Skeletal muscle cell (primary cell): Measurements from ENCODE around the gene CPTP.
"Not testable (repeated sequence)": the region's sequence is repeated elsewhere in the genome, so short reads cannot be mapped to it uniquely, and the experiment has no call there.

ENCODE experiments used
- DNase-seq: peaks from one replicate; pipeline ENCODE4 v3.0.0-alpha.2; 2010; ENCODE audit warnings: low read depth
- H3K4me3 ChIP-seq: 2 replicates; pipeline ENCODE4 v1.5.1; 2011; ENCODE audit warnings: low read depth, mild to moderate bottlenecking, control low read depth, low read length, moderate library complexity

CPTP gene

DNA sequence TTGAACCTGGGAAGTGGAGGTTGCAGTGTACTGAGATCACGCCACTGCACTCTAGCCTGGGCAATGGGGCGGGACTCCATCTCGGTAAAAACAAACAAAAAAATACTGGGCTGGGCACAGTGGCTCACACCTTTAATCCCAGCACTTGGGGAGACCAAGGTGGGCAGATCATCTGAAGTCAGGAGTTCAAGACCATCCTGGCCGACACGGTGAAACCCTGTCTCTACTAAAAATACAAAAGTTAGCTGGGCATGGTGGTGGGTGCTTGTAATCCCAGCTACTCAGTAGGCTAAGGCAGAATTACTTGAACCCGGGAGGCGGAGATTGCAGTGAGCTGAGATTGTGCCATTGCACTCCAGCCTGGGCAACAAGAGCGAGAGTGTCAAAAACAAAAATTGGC lies 8.4 kb upstream of the CPTP start:
- not testable (repeated sequence) for H3K4me3 ChIP-seq, DNase-seq

DNA sequence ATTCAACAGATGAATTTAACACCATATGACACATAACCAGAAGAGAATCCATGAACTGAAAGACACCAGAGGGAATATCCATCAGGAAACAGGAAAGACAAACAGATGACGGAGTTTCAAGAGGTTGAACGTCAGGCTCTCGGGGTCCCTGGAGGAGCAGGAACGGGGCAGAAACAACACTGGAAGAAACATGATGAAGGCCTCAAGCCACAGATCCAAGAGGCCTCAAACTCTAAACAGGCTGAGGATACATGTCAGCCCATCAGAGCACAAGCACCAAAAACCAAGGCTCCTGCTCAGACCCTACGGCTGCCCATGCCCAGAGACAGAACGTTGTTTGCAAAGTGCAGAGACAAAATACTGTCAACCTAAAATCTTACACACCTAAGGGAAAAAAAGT lies 7.2 kb upstream of the CPTP start:
- no peak overlapping the region for H3K4me3 ChIP-seq
- no peak for DNase-seq

DNA sequence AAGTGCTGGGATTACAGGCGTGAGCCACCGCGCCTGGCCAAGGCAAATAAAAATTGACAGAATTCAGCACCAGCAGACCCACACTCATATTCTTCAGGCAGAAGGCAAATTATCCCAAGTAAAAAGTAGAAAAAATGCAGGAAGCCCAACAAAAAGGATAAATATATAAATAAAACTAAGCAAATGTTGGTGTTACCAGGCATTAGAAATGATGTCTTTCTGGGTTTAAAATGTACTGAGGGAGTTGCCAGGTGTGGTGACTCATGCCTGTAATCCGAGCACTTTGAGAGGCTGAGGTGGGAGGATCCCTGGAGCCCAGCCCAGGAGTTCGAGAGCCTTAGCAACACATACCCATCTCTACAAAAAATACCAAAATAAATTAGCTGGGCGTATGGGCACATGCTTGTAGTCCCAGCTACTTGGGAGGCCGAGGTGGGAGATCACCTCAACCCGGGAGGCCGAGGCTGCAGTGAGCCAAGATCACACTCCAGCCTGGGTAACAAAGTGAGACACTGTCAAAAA lies 6.4 kb upstream of the CPTP start:
- peak; percentile 75 for DNase-seq
- no peak overlapping the region for H3K4me3 ChIP-seq

DNA sequence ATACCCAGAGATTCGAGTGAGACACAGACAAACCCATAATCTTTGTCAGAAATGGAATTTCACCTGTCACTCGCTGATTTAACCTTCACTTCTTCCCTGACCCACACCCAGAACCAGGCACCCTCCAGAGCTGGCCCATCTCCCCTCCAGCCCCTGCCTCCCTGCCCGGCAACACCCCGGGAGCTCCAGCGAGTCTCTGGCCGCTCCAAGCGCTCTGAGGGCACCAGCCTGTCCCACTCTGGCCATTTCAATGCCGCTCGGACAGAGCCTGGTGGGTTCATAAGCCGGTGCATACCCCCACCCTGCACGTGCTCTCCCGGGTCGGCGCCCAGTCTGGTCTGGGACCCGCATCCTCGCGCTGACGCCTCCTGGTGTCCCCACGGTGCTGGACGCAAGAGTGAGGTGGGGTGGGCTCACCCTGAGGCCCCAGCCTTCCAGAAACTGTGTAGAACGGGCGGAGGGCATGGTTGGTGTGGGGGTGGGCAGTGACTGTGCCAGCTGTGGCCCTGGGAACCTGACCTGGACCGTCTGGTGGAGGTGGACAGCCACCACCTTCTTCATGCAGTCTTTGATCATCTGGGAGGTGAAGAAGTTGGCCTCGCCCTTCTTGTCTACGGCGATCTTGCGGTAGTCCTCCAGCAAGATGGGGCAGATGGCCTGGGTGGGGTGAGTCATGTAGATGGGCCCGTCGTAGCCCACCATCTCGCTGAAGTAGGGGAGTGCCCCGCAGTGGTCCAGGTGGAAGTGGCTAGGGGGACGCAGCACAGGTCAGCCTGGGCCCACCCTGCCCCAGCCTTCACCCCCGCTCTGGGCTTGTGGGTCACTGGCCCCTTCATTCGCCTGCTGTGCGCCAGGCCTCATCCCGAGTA lies 5.6 kb upstream of the CPTP start:
- no peak overlapping the region for H3K4me3 ChIP-seq
- DNase-seq, result no peak

DNA sequence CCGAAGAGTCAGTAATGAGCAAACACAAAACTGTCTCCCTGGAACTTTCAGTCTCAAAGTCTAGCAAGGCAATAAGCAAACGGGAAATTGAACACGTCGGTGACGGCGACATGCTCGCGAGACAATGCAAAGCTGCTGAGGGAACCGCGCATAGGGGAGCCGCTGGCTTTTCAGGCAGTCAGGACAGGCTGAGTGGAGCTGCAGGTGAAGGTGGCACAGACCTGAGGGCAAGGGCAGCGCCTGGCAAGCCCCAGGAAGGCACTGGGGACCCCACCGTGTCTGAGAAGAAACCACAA lies 5.0 kb upstream of the CPTP start:
- no peak overlapping the region for H3K4me3 ChIP-seq
- DNase-seq, result no peak

DNA sequence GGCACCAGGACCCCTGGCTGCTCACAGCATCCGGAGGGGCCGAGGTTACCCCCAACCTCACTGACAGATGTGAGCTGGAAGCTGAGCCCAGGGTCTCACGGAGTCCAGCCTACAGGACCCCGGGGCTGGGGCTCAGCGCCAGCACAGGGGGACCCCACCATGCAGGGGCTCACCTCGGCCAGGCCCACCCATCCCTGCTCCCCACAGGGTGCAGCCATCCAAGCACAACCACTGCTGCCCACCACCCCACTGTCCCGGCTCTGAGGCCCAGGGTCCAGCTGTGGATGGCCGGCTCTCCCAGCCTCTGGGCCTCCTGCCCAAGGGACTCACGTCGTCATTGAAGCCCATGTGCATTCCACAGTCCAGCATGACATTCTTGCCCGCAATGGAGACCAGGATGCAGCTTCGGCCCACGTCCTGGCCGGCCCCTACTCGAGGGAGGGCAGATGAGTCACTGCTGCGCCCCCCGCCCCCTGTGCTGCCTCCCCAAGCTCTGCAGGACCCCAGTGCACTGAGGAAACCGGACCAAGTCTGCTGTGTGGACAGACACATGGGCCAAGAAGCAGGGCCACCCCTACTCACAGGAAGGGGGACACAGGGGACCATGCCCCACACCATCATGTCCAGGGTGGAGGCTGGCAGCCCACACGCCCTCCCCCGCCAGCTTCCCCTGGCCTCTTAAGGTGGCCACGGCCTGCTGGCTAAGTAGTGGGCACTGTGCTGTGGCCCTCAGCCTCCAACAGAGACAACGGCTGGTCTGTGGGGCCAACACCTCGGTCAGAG lies 3.7 kb upstream of the CPTP start:
- H3K4me3 ChIP-seq, result no peak overlapping the region
- DNase-seq, result no peak

DNA sequence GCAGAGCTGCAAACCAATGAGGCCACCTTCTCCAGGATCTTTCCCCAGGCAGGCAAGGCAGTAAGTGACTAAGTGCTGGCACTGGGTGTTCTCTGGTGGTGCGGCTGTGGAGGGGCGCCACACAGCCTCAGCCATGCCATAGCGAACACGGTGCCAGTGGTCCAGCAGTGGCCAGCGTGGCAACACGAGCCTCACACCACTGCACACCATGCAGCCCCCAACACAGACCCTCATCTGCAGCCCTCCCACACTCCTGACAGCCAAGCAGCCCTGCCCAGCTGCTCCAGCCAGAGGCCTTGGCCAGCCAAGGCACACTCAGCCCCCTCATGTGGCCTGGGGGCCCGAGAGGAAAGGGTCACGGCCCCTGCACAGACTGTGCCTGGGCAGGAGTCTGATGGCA lies 3.1 kb upstream of the CPTP start:
- DNase-seq, result no peak
- H3K4me3 ChIP-seq, result no peak overlapping the region

DNA sequence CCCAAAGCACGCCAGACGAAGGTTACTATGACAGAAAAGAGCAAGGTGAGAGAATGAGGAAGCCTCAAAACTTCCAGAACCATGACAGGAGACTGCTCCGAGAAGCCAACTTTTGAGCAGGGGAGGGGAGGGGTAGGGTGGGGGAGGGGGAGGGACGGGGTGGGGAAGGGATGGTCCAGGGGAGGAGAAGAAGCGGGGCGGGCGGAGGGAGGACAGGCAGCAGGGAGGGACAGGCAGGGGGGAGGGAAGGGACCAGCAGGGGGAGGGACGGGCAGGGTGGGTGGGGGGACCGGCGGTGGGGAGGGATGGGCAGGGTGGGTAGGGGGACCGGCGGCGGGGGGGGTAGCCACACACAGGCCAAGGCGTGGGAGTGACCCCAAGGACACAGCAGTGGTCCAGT lies 2.2 kb upstream of the CPTP start:
- no peak overlapping the region for H3K4me3 ChIP-seq
- no peak for DNase-seq

DNA sequence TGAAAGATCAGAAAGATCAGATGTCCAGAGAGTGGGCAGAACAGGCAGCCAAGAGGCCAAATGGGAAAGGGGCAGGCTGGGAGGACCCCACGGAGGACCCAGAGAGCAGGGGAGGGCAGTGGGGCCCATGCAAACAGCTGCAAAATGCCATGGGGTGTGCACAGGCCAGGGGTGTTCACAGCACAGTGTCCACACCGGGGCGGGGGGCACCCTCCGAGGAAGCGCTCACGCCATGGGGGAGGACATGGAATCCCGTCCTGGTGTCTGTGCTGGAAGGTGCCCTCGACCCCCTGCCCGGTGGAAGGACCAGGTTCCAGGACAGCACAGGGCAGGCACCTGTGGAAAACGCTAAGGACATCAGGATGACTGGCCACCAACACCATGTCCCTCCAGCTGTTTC lies 1.6 kb upstream of the CPTP start:
- no peak overlapping the region for H3K4me3 ChIP-seq
- no peak for DNase-seq

DNA sequence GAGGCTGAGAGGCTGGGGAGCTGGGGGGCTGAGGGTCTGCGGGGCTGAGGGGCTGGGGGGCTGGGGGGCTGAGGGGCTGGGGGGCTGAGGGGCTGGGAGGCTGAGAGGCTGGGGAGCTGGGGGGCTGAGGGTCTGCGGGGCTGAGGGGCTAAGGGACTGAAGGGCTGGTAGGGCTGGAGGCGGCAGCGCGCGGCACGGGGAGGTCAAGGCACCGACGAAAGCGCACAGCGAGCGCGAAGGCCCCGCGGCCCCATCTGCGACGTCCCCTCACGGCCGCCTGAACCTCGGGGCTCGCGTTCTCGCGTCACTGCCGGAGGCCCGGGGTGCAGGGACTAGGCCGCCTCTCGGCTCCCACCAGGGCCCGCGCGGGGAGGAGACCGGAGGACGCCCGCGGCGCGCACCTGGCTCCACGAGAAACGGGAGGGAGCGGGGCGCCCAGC lies 498 bp upstream of the CPTP start:
- peak overlapping the region; percentile 94 for H3K4me3 ChIP-seq
- no peak for DNase-seq

DNA sequence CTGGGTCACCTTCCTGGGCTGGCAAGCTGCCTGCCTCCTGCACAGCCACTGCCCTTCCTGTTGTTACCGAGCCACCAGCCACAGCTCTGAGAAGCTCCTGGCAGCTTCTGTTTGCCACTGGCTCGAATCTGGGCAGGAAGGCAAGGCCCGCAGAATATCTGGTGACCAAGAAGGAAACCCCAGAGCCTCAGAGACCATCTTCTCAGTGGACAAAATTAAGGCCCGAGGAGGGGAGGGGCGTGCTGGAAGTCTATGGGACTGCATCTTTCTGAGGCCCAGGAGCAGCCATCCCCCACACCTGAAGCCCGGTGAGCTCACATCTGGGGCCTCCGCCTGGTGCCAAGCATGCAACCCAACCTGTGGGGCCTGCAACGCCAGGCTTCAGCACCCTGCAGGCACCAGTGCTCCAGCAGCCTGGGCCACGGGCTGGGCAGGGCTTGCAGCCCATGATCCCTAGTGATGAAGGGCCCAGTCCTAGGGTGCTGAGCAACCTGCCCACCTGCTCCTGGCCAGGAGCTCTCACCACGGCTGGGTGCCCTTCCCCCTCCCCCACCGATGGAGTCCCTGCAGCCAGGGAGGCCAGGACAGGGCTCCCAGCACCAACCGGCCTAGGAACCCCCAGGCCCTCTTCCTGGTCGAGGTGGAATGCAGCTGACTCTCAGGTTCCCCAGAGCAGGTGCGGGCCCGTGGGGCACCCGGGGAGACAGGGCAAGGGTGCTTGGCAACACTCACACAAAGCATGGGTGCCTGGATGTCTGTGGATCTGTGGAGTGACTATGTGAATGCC lies 879 bp downstream of the CPTP start:
- H3K4me3 ChIP-seq, result peak overlapping the region; percentile 94
- no peak for DNase-seq

DNA sequence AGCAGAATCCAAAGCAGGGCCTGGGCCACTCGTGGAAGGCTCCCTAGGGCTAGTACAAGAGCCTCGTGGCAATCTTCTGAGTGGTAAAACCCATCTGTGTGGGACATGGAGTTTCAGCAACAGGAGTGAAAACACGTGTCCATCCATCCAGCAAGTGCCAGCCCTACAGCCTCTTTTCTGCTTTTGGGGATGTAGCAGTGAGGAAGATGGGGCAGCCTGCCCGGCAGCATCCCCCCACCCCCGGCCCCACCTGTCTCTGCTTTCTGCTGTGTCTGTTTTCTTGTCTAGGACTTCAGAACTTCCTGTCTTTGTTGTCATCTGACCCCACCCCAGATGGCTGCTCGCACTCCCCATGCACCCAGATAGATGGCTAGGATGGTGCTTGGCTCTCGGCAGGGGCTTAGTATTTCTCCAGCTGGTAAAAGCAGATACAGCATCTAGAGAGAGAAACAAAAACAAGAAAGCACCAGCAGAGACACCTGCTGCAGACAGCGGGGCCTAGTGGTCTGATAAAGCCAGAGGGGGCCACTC lies 1.5 kb downstream of the CPTP start:
- no peak overlapping the region for H3K4me3 ChIP-seq
- DNase-seq, result no peak

DNA sequence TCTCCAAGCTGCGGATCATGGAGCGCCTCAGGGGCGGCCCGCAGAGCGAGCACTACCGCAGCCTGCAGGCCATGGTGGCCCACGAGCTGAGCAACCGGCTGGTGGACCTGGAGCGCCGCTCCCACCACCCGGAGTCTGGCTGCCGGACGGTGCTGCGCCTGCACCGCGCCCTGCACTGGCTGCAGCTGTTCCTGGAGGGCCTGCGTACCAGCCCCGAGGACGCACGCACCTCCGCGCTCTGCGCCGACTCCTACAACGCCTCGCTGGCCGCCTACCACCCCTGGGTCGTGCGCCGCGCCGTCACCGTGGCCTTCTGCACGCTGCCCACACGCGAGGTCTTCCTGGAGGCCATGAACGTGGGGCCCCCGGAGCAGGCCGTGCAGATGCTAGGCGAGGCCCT lies 2.7 kb downstream of the CPTP start:
- H3K4me3 ChIP-seq, result no peak overlapping the region
- no peak for DNase-seq

DNA sequence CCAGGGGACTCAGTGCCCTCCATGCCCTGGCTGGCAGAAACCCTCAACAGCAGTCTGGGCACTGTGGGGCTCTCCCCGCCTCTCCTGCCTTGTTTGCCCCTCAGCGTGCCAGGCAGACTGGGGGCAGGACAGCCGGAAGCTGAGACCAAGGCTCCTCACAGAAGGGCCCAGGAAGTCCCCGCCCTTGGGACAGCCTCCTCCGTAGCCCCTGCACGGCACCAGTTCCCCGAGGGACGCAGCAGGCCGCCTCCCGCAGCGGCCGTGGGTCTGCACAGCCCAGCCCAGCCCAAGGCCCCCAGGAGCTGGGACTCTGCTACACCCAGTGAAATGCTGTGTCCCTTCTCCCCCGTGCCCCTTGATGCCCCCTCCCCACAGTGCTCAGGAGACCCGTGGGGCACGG lies 3.7 kb downstream of the CPTP start:
- H3K4me3 ChIP-seq, result no peak overlapping the region
- no peak for DNase-seq

DNA sequence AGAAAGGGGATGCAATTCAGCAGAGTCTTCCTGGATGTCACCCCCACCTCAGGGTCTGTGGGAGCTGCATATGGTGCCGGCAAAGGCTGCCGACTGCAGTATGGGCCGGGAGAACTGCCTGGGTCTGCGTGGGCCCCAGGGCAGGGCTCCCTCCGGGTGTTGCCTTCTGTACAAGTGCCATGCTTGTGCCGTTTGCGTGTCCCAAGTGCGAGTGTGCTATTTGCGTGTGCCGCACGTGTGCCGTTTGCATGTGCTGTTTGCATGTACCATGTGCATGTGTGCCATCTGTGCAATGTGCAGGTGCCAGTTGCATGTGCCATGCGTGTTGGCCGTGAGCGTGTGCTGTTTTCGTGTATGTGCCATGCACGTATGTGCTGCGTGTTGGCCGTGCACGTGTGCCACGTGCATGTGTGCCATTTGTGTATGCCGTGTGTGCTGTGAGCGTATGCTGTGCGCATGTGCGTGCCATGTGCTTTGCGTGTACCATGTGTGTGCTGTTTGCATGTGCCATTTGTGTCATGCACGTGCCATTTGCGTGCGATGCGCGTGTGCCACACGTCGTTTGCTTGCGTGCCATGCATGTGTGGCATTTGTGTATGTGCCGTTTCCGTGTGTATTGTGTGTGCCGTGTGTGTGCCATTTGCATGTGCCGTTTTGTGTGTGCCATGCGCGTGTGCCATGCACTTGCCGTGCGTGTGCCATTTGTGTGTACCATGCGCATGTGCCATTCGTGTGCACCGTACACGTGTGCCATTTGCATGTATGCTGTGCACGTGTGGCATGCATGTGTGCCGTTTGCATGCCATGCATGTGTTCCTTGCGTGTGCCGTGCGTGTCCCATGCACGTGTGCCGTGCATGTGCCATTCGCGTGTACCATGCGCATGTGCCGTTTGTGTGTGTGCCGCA lies 5.0 kb downstream of the CPTP start:
- no peak for DNase-seq
- H3K4me3 ChIP-seq, result no peak overlapping the region

DNA sequence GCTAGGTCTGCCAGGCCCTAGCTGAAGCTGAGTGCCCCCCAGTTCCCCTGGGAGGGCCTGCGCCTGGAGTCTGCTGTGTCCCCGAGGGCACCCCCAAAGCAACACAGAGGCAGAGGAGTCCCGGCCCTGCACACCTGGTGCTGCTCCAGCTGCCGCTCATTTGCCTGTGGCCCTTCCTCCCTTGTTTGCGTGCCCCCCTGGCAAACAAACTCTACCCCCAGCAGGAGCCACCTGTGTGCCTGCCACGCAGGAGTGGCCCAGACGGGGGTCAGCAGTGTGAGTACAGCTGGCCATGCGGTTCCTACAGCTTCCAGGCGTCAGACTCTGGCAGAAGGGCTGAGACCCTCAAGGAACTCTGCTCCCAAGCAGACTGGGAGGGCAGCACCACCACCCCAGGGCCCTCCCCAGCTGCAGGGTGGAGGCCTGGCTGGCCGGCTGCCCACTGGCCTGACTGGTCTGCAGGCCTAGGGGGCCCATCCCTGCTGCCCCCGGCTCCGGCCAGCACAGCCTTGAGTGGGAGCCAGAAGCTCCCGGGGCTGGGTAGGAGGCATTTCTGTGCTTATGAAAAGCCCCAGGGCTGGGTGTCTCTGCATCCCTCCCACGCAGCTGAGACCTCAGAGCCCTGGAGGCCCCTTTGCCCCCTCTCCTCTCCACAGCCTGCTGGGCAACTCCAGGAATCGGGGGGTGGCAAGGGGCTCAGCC lies 5.9 kb downstream of the CPTP start:
- H3K4me3 ChIP-seq, result no peak overlapping the region
- no peak for DNase-seq

DNA sequence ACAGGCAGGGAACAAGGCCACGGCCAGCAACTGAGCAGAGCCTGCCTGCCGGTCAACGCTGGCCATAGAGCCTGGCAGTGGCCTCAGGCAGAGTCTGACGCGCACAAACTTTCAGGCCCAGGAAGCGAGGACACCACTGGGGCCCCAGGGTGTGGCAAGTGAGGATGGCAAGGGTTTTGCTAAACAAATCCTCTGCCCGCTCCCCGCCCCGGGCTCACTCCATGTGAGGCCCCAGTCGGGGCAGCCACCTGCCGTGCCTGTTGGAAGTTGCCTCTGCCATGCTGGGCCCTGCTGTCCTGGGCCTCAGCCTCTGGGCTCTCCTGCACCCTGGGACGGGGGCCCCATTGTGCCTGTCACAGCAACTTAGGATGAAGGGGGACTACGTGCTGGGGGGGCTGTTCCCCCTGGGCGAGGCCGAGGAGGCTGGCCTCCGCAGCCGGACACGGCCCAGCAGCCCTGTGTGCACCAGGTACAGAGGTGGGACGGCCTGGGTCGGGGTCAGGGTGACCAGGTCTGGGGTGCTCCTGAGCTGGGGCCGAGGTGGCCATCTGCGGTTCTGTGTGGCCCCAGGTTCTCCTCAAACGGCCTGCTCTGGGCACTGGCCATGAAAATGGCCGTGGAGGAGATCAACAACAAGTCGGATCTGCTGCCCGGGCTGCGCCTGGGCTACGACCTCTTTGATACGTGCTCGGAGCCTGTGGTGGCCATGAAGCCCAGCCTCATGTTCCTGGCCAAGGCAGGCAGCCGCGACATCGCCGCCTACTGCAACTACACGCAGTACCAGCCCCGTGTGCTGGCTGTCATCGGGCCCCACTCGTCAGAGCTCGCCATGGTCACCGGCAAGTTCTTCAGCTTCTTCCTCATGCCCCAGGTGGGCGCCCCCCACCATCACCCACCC lies 6.7 kb downstream of the CPTP start, which contains the start of gene TAS1R3:
TAS1R3 (plus strand) TSS at position 213 of the 898 bp plus-strand sequence; CDS start at position 279, 66 bp downstream.
- H3K4me3 ChIP-seq, result no peak within 1 kb of the TSS
- no peak for DNase-seq
